GM21619 (cell line): ENCODE data around the gene ADCK1.
"Not testable (repeated sequence)": the region's sequence is repeated elsewhere in the genome, so short reads cannot be mapped to it uniquely, and the experiment has no call there.

Experiments
- ATAC-seq: cut with Tn5 transposase; IDR thresholded peaks from one replicate; pipeline ENCODE4 v1.9.1; 2021; ENCODE audit not compliant: unreplicated experiment

Gene ADCK1

DNA sequence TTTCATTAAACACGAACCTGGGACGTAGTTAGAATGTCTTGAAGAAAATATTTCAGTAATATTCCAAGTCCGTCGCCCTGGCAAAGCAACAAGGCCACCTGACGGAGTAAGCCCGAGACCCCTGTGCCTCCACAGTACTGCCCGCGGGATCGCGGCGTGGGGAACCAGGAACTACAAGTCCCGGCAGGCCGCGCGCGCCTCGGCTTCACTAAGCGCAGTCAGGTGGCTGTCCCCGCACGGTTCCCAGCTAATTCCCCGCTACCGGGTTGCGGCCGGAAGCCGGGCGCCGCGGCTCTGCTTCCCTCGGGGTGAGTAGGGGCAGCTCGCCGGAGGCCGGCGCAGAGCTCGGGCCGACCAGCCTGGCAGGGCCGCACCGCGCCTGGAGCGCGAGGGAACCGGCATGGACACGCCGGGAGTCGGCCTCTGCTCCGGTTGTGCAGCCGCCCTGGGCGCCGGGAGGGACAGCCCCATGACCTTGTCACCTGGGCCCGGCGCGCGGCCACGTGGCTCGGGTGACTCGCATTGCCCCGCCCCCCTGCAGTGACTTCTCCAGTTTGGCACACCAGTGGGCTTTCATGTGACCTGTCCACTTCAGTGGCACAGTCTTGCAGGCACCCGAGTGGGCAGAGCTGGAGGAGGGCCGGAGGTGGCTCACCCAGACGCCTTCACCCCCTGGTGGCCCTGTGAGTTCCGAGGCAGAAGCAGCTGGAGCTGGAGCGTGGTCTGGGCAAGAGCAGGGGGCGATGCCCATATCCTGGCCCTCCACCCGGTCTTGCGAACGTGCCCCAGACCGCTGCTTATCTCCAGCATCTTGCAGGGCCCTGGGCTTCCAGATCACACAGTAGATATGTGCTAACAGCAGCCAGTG lies at the start of gene ADCK1:
Gene ADCK1, plus strand, starts transcription at position 247 of the 868 bp plus-strand sequence. CDS start 18,870 bp downstream, outside the sequence.
- peak; percentile 93 for ATAC-seq

DNA sequence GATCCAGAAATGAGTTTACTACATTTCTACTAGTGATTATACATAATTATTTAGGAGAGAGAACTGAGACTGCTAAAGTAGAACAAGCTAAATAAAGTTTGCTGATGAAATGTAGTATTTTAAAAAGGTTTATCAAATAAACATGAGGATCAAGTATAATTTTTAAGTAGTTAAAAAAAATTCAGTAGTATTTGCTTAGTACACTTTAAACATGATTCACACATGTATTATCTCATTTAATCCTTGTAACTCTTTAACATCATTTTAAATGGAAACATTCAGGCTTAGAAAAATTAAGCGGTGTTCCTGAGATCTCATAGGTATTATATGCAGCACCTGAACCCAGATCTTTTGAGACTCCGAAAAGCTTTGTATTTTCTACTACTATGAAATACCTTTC lies 47.6 kb upstream of the ADCK1 start:
- no peak for ATAC-seq

DNA sequence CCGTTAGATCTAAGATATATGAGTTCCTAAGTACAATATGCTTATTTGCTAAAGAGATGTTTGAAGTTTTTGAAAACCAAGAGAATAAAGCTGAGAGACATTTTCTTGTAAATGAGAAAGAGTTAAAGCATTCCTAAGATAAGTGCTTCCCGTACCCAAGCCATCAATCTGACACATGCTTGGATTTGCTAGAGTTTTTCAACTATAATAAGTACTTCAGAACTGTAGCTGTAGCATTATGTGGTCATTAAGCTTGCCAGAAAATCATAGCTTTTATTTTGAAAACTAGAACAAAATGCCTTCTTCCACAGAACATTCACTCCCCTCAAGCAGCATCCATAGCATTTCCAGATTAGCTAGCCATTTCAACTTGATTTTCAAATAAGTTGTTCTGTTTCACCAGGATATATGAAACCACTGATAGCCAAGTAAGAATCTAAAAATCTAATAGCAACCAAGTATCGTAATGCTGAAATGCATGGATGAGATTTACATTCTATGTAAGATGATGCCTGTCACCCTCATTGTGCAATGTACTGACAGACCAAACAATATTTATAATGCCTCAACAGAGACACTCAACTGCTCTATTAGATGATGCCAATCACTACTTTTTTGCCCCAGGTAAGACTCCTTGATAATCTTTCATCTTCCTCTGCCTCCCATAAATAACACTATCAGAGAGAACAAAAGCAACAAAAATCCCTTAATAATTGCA lies 47.0 kb upstream of the ADCK1 start:
- ATAC-seq: no peak

GRCh38 chr14:77760381-77761204 lies 39.3 kb upstream of the ADCK1 start, which contains the start of gene SNW1:
Gene SNW1 (minus strand): TSS chr14:77761156. CDS start chr14:77761127, 29 bp downstream.
- ATAC-seq: peak; percentile 93

- ATAC-seq: peak; percentile 16
Observed at GRCh38 chr14:77761205-77761931, 38.5 kb upstream of the ADCK1 start.

DNA sequence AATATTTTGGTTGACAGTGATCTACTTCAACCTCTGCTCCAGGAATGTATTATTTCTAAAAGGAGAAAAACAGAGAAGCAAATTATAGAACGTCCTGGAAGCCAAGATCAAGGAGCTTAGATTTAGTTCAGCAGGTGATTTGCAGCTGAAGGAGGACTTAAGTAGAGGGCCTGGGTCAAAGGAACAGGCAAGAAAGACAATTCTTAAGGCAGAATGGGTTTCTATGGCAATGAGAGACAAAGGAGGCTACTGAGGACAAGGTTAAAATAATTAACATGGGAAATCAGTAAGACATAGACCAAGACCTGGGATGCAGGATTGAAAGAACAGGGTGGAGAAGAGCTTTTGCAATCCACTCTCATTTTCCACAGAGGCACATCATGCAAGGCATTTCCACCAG lies 36.6 kb upstream of the ADCK1 start:
- no peak for ATAC-seq

GRCh38 chr14:77763978-77764377 lies 35.9 kb upstream of the ADCK1 start:
- no peak for ATAC-seq

DNA sequence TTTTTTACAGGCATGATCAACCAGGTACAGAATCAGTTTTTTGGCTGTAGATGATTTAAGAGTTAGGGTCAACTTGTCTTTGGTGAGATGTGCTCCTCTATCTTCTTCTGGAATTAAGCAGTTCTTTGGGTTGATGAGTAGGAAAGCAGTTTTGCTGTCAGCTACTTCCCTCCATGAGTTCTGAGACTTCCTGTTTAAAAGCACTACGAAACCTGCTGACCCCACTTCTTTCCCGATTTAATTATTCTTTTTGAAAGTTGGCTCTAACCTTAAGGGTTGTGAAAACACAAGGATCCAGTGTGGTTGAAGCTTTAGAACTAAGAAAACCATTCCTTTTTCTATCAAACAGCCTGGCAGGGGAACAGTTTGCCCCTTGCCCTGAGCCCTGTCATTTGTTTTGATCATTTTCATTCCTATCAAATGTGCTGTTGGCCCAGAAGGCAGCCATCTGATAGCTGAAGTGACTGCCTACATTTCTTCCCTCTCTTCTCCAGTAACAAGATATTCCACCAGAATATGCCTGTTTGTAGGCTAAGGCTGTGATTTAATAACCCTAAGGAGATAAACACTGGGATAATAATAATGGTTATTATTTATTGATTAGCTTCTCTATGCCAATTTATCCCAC lies 31.4 kb upstream of the ADCK1 start:
- not testable (repeated sequence) for ATAC-seq

DNA sequence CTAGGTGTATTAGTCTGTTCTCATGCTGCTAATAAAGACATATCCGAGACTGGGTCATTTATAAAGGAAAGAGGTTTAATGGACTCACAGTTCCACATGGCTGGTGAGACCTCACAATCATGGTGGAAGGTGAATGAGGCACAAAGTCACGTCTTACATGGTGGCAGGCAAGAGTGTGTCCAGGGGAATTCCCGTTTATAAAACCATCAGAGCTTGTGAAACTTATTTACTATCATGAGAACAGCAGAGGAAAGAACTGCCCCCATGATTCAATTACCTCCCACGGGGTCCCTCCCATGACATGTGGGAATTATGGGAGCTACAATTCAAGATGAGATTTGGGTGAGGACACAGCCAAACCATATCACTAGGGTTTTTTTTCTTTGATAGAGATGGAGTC lies 25.9 kb upstream of the ADCK1 start:
- ATAC-seq: not testable (repeated sequence)

GRCh38 chr14:77782202-77782601 lies 17.7 kb upstream of the ADCK1 start:
- peak; percentile 57 for ATAC-seq

- no peak for ATAC-seq
Observed at GRCh38 chr14:77786148-77786547, 13.8 kb upstream of the ADCK1 start.

GRCh38 chr14:77790566-77791224 lies 9.2 kb upstream of the ADCK1 start:
- no peak for ATAC-seq

DNA sequence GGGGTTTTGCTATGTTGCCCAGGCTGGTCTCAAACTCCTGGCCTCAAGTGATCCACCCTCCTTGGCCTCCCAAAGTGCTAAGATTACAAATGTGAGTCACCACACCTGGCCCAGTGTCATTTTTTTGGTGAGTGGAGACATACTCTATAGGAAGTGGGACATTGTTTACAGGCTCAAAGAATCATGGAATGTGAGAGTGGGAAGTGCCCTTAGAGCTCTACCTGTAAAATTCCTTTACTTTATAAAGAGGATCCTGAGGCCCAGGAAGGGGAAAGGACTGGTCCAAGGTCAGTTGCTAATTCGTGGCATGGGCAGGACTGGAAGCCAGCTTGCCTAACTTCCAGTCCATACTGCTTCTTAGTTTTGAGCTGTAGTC lies 8.7 kb upstream of the ADCK1 start:
- no peak for ATAC-seq

GRCh38 chr14:77793255-77793654 lies 6.7 kb upstream of the ADCK1 start:
- ATAC-seq: not testable (repeated sequence)

DNA sequence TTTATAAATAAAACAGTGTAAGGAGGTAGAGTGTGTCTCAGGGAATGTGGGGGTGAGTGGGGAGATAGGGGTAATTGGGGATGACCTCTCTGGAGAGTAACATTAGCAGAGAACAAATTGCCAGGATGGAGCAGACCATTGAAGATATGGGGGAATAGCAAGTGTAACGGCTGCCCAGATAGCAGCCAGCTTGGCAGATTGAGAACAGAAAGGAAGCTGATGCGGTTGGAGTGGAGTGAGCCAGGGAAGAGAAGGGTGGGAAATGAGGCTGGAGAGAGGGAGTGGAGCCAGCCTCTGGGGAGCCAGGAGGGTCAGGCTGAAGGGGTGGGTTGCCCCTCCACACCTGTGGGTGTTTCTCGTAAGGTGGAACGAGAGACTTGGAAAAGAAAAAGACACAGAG lies 5.6 kb upstream of the ADCK1 start:
- no peak for ATAC-seq

GRCh38 chr14:77799456-77799855 lies 453 bp upstream of the ADCK1 start:
- peak; percentile 3 for ATAC-seq

- ATAC-seq: no peak
Observed at GRCh38 chr14:77800814-77801213, 905 bp downstream of the ADCK1 start.

DNA sequence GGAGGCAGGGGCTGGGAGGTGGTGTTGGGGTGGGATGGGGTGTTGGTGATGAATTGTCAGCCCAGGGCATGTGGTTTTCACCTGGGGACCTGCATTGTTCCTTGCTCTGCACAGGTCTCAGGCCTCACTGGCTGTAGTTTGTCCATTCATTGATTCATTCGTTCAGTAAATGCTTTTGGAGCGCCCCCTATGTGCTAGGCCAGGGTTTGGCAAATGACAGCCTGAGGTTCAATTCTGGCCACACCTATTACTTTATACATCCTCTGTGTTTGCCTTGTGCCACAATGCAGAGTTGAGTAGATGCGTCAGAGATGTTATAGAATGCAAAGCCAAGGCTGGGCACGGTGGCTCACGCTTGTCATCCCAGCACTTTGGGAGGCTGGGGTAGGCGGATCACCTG lies 4.7 kb downstream of the ADCK1 start:
- no peak for ATAC-seq

DNA sequence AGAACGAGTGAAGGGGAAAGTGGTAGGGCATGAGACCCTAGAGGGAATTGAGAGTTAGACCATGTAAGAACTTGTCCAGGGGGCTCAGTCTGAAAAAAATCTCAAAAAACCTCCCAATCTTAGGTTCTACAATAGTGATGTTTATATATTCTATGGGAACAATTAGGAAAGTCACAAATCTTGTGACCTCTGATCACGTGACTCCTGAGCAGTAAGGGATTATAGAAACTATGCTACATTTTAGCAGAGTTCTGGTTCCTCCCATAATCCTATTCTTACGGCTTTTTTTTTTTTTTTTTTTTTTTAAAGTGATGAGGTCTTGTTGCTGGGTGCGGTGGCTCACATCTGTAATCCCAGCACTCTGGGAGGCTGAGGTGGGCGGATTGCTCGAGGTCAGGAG lies 5.8 kb downstream of the ADCK1 start:
- no peak for ATAC-seq

GRCh38 chr14:77808250-77808649 lies 8.3 kb downstream of the ADCK1 start:
- ATAC-seq: no peak
